Measurements from ENCODE around the gene MDC1.
A peak's percentile ranks its signal among the peaks of the same experiment; 100 is the strongest.

The MDC1 gene

DNA sequence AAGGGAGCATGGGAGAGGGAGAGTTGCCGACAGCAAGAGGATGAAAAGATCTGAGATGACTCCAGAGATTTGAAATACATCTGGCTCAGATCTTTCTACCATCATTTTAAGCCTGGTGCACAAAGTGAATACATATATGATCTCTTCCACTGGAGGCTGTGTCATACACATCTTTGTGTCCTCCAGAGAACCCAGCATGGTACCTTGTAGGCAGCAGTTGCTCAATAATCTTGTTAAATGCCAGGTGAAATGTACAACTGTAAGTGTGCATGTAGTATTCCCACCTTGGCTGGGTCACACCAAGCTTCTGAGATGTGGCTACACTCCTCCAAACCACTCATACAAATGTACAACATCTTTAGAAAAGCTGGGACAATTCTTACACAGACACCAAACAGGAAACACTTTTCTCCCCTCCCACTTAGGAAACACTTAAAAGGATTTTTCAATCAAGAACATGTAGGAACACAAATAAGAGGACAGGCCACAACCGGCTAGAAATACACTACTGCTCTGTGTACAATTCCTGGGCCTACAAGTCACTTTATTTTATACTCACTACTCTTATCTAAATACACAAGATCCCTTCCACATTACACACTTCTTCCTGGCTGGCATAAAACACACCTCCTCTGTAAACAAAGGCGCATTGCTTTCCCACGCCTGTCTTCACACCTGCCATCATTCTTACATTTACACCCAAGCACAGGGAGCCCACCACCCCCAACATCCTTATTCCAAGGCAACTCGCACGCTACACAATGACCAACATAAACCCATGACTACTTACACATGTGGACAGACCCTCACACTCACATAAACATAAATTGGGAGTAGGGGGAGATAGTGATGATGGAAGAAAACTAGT is 31.1 kb upstream of the MDC1 start:
- DNase-seq = no peak

DNA sequence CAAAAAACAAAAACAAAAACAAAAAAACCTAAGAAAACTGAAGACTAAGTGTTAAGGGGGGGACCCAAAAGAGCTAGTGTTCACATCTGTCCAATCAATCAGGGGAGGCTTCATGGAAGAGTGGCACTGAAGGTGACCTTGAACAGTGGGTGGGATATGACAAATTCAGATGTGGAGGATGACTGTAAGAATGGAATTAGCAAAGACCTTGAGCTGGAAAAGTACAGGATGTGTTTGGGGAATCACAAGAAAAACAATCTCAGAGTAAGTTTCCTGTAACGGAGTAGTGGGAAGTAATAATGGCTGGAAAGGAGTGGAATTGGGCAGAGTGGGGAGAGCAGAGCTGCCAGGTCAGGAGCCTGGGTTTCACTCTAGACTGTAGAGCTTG is 30.2 kb upstream of the MDC1 start:
- no peak for DNase-seq

DNA sequence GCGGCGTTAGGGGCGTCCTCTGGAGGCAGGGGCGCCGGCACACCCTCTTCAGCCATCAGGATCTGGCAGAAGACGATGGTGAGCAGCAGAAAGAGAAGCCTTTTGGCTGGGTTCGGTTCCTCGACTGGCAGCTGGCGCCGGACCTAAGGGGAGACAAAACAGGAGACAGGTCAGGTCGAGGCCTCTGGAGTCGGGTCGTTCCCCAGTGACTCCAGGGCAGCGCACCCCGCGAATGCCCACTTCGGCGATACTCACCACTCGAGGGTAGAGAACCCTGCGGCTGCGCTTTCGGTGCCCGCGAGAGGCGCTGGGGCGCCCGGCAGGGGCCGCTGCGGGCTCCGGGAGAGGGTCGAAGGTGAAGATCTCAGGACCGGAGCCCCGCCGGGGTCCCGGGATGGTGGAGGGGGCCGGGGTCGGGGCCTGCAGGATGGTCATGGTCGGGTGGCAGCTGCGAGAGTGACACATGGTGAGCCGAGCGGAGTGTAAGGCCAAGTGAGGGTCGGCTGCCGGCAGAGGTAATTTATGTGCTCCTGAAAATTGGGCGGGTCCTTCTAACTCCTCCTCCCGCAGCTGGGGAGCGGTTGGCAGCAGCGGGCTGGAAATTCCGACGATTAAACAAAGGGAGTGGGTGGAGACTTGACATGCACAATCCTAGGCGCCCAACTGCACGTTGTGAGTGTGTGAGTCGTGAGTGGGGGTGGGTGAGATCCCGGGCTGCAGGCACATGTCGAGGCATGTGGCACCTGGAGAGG is 27.1 kb upstream of the MDC1 start, which contains the start of gene IER3:
IER3 (minus strand) TSS at position 494 of the 752 bp plus-strand sequence; CDS start at position 465, 29 bp downstream.
- DNase-seq = no peak

DNA sequence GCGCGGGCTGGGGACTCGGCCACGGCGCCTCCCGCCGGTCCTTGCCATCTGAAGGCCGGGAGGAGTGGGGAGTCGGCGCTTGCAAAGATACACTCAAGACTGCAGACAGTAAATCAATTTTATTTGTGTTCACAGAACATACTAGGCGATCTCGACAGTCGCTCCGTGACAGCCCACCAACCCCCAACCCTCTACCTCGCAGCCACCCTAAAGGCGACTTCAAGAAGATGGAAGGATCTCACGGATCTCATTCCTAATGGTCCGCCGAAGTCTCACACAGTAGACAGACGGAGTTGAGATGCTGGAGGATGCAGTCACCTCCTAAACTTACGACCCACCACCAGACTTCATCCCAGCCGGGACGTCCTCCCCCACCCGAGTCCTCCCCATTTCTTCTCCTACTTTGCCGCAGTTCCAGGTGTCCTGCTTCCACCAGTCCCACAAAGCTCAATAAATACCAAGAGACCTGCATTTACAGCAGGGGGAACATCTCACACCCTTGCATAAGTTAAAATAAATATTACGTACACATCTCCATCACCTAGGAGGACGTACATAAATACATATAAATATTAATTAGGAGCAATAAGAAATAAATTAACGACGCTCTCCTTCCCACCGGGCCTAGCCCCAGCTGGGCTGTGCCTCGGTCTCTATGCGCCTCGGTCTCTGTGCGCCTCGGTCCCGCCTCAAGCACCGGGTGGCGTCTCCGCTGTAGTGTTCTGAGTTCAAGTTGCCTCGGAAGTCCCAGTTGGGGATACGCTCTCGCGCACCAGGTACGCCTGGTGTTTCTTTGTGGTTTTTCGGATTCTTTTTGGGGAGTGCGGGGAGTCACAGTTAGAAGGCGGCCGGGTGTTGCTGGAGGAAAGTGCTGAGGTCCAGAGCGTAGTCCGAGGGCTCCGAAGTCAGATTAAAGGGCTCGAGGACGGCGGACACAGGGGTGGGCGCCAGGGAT is 26.3 kb upstream of the MDC1 start:
- no peak for DNase-seq

DNA sequence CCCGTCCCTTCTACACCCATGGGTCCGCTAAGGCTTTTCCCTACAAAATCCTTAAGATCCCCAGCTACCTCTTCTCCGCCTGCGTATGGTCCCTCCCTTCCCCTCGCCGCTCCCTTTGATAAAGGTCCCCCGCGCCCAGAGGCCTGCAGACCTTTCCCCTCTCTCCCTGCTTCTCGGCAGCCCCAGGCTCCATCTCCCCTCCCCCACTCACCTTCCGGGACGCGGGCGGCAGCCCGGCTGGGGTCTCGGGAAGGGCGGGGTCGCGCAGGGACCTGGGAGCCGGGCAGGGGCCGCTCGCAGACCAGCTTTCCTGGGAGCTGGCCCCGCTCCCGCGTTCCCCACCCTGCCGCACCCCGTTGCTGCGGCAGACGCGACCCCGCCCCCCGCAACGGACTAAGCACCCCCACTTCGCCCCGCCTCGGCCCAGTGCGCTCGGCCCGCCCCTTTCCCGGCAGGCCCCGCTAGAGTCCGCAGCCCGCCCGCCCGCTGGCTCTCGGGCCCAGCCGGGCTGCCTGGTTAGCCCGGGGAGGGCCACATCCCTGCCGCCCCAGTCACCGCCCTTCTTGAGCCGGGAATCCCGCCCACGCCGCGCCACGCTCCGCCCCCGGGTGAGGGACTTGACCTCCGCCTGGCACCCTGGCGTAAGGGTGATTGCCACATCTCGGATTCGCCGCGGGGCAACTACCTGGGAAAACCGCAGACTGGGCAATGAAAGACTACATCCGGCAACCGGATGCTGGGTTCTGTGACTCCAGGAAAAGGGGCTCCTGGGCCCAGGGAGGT is 25.4 kb upstream of the MDC1 start, which contains the start of gene FLOT1:
FLOT1 (minus strand) TSS at position 372 of the 783 bp plus-strand sequence. CDS start 498 bp downstream, outside the sequence.
- peak; percentile 53 for DNase-seq

DNA sequence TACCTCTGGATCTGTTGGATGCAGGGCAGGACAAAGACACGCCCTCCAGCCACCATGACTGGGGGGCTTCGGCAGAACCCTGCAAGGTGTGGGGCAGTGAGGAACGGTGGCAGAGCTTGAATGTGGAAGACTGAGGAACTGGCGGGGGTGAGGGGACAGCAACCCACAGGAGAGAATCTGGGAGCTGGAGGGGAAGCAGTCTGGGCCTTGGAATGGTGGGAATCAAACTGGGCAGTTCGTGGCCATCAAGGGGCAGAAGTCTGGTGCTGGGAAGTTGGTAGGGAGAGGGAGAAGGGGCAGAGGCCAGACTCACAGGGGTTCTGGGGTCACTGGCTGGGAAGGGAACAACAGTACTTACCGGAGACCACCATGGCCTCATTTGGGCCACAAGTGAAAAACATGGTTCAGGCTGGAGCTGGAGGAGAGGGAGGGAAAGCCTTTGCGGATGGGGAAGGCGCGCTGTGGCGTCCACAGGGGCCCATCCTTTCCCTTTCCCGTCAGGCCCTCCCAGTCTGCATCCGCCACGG is 24.8 kb upstream of the MDC1 start:
- DNase-seq = no peak

DNA sequence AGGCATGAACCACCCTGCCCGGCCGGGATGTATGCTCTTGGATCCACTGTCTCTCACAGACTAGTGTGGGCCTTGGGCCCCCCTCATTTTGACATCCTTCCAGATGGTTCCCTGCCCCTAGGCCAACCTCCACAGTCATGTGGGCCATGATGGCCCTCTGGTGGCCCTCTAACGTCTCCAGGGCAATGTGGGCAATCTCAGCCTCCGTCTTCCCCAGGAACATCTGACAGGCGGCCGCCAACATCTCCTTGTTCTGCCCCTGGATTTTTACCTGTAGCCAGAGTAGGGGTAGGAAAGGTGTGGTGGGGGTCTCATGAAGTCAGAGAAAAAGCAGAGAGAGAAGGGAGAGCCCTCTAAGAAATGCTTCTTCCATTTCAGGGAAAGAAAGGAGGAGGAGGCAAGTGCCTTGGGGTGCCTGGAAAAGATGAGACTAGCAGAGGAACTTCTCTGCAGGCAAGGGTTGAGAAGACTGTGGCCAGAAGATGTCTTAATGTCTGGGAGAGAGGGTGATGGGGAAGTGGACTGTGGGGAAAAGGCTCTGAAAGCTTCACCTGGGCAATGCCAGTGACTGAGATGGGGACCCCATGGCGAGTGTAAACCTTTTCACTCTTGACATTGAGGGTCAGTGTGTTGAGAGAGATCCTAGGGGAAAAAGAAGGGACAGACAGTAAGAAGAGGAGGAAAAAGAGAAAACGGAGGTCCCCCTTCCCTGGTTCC is 24.1 kb upstream of the MDC1 start:
- no peak for DNase-seq

DNA sequence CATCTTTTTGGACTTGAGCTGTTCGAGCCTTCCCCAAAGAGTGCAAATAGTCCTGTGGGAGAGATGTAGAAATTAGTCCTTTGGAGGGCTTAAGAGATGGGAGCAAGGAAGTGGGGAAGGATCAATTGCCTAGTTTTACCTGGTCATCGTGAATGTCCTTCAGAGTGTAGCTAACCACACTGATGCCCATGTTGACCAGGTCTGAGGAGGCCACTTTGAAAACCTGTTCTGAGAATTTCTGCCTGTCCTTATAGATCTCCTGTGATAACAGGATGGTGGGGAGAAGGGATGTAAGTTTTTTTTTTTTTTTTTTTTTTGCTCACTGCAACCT is 23.4 kb upstream of the MDC1 start:
- no peak for DNase-seq

DNA sequence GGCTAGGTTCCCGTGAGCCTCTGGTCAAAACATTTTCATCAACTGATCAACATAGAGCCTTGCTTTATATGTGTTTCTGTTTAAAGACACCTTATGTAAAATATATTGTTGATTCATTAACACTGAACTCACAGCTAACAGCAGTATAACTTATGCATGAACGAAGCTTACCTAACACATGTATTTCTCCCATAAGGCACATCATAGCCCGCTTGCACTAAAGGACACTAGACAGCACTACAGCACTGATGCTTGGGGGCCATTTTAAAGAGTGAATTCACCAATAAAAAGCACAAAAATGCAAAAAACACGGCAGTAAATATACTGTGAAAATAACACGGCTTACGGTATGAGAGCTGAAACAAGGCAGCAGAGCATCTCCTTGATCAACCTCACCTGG is 21.5 kb upstream of the MDC1 start:
- no peak for DNase-seq

DNA sequence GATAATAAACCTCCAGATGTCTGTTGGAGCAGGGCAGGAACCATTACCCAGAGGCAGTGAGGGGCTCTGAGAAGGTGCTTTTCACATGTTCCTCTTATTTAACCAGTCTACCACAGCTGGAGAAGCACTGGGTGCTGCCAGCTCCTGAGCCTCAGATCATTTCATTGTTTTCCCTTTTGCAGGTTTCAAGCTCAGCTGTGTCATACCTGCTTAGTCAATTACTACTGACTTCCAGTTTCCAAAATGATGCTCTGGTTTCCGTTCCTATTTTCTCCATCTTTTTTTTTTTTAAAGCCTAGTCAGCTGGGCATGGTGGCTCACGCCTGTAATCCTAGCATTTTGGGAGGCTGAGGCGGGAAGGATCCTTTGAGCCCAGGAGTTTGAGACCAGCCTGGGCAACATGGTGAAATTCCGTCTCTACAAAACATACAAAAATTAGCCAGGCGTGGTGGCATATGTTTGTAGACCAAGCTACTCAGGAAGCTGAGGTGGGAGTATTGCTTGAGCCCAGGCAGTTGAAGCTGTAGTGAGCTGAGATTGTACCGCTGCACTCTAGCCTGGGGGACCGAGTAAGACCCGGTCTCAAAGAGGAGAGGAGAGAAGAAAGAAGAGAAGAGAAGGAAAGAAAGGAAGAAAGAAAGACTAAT is 18.7 kb upstream of the MDC1 start:
- no peak for DNase-seq

DNA sequence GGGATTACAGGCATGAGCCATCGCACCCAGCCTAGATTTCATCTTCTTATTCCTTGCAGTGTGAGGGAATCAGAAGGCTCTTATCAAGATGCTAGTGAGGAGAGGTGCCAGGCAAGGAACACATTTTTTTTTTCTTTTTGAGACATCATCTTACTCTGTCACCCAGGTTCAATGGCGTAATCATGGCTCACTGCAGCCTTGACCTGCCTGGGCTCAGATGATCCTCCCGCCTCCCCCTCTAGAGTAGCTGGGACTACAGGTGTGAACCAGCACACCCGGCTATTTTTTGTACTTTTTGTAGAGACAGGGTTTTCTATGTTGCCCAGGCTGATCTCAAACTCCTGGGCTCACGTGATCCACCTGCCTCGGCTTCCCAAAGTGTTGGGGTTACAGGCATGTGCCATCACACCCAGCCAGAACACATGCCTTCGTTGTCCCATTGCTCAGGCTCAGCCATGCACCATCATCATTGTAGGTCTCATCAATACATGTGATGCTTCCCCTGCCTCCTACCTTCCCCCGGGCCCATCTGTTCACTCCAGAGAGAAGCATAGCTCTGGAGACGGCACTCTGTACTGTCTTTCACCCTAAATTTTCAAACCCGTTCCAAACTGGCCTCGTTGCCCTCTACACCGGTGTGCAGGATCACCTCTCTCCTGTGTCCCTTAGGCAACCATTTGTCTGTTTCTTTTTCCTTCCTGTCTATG is 15.3 kb upstream of the MDC1 start:
- DNase-seq = no peak

DNA sequence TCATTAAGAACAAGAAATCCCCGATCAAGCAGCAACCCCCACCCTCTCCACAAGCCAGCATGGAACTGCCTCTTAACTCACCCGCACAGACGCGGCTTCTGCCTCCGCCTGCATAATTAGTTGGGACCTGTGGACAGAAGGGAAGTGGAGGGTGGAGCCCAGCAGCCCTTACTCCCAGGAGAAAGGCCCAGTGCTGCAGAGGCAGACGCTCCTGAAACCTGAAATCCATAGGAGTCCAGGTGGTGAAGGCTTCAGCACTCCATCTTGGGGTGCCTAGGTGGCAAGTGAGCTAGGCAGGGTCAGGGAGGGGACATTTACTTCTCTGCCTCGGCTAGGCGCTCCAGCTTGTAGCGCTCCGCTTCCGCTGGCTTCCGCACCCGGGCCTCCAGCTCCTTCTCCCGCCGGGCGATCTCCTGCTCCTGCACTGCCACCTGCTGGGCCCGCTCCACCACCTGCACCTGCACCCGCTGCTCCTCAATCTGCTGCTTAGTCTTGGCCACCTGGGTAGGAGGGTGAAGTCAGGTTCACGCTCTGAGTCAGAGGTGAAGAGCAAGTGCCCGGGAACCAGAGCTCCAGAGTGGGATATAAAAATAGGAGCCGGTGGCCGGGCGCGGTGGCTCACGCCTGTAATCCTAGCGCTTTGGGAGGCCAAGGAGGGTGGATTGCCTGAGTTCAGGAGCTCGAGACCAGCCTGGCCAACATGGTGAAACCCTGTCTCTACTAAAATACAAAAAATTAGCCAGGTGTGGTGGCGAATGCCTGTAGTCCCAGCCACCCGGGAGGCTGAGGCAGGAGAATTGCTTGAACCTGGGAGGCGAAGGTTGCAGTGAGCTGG is 13.7 kb upstream of the MDC1 start:
- peak; percentile 23 for DNase-seq

DNA sequence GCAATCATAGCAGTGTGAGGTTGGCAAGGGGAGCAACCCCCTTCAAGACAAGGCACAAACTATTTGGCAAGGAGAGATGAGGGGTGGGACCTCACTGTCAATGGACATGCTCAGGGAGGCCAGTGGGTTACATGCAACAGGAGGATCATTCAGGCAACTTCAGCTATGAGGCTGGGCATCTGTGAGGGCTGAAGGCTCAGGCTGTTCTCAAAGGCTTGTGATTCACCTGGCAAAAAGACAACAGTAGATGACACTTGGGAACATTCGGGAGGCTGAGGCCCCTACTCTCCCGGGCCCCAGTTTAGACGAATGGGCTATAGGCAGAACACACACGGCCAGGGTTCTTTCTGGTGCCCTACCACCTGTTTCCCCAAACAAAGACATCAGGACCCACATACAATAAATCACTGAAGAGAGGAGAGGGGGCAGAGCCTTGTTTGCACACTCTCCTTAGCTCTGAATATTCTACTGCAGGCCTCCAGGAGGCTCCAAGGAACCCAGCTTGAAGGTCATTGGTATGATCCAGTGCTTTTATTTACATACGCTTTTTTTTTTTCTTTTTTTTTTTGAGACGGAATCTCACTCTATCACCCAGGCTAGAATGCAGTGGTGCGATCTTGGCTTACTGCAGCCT is 11.0 kb upstream of the MDC1 start:
- no peak for DNase-seq

DNA sequence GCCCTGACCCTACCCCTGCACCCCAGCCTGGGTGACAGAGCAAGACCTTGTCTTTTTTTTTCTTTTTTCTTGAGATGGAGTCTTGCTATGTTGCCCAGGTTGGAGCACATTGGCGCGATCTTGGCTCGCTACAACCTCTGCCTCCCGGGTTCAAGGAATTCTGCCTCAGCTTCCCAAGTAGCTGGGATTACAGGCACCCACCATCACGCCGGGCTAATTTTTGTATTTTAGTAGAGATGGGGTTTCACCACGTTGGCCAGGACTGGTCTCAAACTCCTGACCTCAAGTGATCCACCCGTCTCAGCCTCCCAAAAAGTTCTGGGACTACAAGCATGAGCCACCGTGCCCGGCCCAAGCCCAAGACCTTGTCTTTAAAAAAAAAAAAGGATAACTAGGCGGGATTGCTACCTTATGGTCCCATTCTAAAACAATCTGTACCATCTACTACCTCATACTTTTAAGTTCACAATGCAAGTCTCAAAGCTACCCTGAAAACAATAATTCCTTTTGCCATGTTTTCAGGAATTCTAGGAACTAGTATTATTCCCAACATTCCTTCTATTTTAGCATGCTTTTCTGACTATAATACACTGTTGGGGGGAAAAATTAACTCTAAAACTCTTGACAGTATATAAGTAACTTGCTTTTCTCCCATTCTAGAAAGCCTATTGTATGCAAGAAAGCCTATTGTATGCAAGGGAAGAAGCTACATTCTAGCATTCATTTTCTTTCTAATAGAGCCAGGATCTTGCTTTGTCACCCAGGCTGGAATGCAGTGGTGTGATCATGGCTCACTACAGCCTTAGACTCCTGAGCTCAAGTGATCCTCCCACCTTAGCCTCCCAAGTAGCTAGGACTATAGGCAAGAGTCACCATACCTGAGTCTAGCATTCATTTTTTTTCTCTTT is 9.7 kb upstream of the MDC1 start:
- no peak for DNase-seq

DNA sequence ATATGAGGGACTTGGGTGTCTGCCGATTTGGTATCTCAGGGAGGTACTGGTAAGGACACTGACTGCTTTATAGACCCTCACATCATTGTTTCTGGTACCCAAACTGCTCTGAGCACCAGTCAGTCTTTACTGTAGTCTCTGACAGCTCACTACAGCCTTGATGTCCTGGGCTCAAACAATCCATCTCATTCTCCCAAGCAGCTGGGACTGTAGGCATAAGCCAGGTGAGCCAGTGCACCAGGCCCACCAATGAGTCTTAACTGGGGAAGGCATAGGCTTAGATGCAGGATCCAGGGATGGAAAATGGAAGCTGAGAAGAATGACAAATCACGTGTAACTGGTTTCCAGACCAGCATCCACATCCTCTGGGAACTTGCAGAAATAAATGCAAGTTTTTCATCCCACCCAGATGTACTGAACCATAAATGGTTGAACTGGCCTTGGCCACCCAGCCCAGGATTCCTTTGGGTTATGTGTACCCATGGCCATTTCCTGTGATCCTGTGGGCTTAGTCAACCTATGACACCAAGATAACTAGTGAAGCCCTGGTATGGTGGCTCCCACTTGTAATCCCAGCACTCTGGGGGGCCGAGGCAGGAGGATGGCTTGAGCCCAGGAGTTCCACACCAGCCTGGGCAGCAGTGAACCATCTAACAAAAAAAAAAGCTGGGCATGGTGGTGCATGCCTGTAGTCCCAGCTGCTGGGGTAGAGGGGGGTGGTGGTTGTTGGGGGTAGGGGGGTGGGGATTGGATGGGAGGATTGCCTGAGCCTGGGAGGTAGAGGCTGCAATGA is 8.8 kb upstream of the MDC1 start:
- no peak for DNase-seq

DNA sequence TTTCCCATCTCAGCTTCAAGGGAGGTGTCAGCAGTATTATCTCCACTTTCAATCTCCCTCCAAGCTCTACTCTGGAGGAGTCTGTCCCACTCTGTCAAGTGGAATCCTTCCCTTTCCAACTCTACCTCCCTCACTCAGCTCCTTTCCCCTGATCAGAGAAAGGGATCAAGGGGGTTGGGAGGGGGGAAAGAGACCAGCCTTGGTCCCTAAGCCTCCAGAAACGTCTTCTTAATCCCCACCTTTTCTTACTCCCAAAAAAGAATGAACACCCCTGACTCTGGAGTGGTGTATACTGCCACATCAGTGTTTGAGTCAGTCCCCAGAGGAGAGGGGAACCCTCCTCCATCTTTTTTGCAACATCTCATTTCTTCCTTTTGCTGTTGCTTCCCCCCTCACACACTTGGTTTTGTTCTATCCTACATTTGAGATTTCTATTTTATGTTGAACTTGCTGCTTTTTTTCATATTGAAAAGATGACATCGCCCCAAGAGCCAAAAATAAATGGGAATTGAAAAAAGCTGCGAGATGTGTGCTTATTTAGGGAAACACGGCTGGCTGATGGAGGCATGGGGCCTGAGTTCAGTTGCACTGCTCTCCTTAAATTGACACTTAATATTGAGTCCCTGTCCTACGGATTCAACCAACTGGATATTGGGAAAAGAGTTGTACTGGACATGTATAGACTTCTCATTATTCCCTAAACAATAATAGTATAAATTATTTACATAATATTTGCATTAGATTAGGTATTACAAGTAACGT is 8.0 kb upstream of the MDC1 start:
- no peak for DNase-seq

All from NCI-H1092 (cell line).